KG1 (cell line): Measurements from ENCODE around the gene ALOX12B.
"Not testable (repeated sequence)": the region's sequence is repeated elsewhere in the genome, so short reads cannot be mapped to it uniquely, and the experiment has no call there.

Experiments used
- DNase-seq: peaks from one replicate; lab custom pipeline; 2025; lab: John Stamatoyannopoulos, UW

The ALOX12B gene

DNA sequence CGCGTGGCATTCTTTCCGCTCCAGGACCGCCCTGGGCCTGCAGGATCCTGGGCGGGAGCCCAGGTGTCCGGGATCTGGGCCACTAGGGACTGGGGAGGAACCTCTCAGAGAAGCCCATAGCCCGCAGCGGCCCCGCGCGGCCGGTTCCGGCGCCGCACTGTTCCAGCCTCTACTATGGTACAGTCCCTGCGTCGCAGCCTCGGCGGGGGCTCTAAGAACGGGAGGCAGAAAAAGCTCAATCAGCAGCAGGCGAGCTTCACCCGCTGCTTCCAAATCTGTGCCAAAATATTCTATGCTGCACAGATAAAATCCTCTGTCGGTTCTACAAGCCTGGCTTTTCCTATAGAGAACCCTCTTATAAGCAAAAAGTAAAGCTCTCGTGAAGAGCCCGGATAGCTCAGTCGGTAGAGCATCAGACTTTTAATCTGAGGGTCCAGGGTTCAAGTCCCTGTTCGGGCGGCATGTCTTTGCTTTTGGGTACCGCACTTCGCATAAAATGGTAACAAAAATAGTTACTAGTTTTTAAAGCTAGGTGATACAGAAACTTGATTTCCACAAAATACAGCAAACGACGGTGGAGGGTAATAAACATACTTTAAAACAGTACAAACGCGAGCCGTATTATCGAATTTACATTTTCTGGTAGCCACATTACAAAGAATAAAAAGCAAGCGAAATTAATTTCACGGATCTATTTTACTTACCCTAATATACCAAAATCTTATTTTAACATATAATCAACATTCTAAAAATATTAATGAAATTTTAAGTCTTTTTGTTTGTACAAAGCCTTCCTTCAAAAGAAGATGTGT lies 31.5 kb upstream of the ALOX12B start:
- peak; percentile 50 for DNase-seq

DNA sequence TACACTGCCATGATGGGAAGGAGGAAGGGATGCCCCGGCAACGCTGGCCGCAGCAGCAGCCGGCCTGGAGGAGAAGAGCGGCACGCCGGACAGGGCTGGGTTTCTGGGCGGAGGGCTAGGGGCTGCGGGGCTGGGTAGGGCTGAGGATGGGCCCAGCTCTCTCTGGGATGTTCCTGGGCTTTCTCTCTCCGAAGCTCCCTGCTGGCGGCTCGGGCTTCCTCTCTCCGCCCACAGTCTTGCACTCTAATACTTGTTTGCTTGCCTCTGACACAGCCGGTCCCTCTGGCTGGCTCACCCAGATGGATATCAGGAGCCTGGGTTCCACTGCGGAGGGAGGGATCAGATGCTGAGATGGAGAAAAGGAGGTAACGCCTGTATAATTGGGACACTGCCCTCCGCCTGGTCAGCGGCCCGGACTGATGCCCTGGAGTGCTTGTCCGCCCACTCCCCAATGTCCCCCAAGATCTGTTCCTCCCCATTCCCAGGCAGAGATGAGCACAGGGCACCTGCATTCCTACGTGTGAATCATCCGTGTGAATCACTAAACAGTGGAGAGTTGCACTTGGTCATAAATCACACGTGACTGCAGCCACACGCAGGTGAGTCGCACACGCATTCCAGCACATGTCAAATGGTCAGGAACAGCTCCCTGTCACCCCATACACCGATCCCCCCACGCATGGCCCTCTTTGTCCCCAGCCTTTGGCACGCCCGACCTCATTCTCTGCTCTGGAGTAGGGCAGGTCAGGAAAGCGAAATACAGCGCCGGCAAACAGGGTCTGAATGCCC lies 30.7 kb upstream of the ALOX12B start, which contains the start of gene ALOXE3:
Gene ALOXE3, minus strand, starts transcription at position 535 of the 789 bp plus-strand sequence. Its CDS starts 524 bp downstream, at position 11.
- no peak for DNase-seq

DNA sequence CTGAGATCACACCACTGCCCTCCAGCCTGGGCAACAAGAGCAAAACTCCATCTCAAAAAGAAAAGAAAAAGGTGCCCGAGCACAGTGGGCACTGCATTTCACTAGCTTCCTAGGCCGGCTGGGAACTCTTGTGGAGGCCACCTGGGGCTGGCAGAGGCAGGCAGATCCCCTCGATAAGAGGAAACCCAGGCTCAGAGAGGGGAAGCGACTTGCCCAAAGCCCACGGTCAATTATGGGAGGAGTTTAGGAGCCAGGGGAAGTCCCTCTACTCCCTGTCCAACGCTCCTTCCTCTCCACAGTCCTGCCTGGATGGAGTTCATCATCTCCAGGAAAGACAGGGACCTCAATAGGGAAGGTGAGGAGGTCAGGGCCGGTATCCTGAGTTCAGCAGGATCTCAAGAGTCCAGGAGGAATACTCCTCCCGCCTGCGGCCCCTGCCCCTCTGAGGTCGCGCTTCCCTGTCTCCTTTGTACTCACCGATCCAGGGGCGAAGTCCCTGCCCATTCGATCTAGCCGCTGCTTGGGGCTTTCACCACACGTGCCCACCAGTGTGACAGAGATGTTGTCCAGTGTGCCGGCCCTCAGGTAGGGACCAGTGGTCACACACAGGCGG lies 30.0 kb upstream of the ALOX12B start:
- no peak for DNase-seq

GRCh38 chr17:8116776-8117175 lies 29.3 kb upstream of the ALOX12B start:
- DNase-seq, result no peak

GRCh38 chr17:8110907-8111306 lies 23.4 kb upstream of the ALOX12B start:
- DNase-seq, result no peak

GRCh38 chr17:8110456-8110804 lies 22.9 kb upstream of the ALOX12B start:
- DNase-seq, result no peak

DNA sequence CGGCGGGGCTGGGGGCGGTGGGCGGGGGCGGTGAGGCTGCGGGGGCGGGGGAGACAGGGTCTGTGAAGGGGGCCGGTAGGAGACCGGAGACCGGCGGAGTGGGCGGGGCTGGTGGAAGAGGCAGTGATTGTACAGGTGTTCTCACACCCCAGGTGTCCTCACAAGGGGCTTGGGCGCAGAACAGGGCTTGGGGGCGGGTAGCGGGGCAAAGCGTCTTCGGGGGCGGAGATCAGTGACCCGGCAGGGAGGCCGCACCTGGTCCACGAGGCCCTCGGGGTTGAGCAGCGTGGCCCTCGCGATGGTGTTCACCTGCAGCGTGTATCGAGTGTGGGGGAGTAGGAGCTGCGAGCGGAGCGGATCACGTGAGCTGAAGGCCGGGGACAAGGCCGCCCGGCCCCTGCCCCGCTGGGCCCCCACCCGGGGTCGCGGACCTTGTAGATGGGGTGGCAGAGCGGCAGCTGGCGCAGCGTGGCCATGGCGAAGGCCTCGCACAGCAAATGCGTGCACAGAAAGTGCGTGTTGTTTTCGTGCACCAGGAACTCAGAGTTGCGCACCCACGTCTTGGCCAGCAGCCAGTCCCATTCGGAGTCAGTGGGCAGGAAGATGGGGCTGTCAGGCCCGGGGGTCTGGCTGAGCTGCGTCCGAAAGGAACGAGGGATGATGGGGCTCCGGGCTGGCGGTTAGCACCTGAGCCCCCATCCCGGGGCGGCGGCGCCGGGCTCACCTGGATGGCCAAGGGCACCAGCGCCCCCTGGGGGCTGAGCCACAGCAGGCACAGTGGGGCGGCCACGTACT lies 22.3 kb upstream of the ALOX12B start:
- no peak for DNase-seq

- DNase-seq, result no peak
Observed at GRCh38 chr17:8108972-8109660, 21.6 kb upstream of the ALOX12B start.

- not testable (repeated sequence) for DNase-seq
Observed at GRCh38 chr17:8106980-8107379, 19.5 kb upstream of the ALOX12B start.

DNA sequence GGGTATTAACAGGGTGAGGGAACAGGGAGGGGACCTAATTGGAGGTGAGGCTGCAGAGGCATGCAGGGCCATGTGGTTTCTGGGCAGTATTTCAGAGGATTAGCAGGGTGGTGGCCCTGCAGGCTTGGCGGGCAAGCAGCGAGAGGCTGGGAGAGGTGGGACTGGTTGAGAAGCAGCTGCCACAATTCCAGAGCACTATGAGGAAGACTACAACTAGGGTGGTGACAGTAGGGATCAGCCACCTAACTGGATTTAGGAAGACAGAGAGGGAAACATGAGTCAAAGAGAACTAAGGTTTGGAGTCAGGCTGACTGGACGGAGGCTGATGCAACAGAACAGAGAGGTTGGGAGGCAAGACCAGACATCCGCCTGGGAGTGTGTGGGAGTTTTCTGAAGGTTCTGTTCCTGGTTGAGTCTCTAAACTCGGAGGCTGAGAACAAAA lies 18.5 kb upstream of the ALOX12B start:
- no peak for DNase-seq

- DNase-seq, result no peak
Observed at GRCh38 chr17:8104911-8105310, 17.4 kb upstream of the ALOX12B start.

GRCh38 chr17:8103549-8103948 lies 16.0 kb upstream of the ALOX12B start:
- no peak for DNase-seq

DNA sequence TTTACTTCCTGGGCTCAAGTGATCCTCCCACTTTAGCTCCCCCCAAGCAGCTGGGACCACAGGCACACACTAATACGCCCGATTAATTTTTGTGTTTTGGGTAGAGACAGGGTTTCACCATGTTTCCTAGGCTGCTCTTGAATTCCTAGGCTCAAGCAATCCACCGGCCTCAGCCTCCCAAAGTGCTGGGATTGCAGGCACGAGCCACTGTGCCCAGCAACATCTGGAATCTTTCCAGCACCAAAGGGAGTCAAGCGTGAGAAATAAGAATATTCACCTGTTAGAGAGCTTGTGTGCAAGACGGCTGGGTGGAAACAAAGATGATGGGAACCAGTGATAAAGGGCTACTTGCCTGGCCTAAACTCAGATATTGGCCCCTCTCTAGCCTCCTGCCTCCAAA lies 14.2 kb upstream of the ALOX12B start:
- no peak for DNase-seq

DNA sequence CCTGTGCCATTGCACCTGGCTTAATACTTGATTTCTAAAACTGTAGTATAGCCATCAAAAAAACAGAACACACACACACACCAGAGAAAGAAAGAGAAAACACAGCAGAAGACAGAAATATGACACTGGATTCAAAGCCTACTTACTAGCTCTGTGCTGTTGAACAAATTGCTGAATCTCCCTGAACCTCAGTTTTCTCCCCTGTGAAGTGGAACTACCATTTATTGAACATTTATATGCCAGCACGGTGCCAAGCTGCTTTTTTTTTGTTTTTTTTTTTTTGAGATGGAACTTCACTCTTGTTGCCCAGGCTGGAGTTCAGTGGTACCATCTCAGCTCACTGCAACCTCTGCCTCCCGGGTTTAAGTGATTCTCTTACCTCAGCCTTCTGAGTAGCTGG lies 13.2 kb upstream of the ALOX12B start:
- no peak for DNase-seq

GRCh38 chr17:8100111-8100510 lies 12.6 kb upstream of the ALOX12B start:
- no peak for DNase-seq

DNA sequence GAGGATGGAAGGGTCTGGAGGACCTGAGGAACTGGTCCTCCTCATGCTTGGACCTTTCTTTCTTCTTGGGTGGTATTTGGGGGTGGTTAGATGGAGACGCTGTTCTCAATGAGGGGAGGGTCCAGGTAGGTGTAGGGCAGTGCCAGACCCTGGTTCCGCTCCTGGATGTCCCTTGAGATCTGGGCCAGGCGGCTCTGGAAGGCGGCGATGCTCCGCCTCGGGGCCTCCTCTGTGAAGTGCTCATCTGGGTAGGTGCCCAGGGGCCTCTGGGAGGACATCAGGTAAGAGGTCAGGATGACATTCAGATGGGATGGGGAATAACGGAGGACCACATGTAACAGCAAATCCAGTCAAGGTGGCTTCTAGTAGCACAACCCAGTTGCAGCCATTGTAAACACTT lies 9.0 kb upstream of the ALOX12B start:
- no peak for DNase-seq

DNA sequence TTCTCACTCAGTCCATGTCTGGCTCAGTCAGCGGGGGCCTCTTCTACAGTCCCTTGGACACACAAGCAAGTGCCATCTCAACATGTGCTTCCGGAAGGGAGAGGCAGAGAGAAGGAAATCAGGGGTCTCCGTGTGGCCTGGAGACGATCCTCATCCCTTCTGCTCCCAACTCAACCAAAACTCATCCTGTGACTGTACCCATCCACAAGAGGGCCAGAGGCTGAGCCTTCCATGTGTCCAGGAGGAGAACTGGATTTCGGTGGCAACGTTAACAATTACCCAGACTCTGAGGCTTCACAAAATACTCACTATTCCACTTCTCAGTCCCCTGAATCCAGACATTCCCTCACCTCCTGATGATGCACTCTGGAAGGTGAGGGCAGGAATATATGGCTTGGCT lies 7.8 kb upstream of the ALOX12B start:
- DNase-seq, result no peak

DNA sequence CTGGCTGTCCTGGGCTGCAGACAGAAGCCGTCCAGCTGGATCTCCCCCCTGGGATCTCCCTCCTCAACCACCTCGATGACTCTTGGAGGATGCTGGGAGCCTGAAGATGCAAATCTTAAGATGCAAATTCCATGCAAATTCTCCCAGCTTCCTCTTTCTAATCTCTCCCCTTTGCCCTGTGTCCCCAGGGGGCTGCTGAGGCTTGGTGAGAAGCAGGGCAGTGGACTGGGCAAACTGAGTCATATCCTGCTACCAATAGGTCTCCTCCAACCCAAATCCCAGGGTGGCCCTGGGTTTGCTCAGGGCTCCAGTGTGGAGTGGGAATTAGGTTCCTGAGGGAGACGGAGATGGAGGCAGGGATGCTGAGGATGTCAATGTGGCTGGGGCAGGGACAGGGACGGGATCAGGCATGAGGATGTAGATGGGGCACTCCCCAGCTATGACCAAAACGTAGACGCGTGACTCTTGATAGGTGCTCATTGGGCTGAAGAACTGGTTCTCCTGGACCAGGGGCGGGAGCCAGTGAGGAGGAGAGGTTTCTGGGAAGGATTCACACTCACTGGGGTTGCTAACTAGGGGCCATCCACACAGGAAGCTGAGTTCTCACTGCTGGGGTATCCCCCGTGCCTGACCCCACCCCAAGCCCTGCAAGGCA lies 3.6 kb upstream of the ALOX12B start:
- no peak for DNase-seq

DNA sequence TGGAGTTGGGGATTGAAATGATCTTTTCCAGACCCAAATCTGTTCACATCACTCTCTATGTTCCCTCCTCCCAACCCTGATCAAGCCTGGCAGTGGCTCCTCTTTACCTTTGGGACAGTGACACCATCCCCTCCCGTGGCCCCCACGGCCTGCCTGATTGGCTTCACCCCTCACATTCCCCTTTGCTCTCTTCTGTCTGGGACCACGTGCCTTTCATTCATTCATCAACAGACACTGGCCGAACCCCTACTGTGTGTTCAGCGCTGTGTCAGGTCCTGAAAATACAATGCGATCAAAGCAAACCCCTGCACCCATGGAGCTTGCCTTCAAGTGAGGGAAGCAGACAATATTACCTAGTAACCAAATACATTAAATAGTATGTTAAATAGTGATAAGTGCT lies 2.2 kb upstream of the ALOX12B start:
- no peak for DNase-seq

- no peak for DNase-seq
Observed at GRCh38 chr17:8087952-8088230, 375 bp upstream of the ALOX12B start.

DNA sequence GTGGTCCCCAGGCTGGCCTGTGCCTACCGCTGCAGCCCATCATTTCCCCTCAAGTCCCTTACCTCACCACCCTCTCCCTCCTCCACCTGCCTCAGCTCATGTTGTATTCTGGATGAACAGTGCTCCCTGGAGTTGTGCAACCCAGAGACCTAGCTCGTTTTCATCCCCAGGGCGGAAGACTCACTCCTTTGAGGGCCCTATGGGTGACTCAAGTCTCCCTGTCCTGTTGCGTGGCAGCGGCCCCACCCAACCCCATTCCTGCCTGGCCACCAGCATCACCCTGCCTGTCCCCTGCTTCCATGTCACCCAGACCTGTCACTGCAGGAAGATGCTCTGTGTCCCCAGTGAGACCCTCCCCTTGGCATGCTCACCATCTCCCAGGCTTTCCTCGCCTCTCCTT lies 3.3 kb downstream of the ALOX12B start:
- no peak for DNase-seq
